ENCODE results near the gene TIGAR.

TIGAR gene

DNA sequence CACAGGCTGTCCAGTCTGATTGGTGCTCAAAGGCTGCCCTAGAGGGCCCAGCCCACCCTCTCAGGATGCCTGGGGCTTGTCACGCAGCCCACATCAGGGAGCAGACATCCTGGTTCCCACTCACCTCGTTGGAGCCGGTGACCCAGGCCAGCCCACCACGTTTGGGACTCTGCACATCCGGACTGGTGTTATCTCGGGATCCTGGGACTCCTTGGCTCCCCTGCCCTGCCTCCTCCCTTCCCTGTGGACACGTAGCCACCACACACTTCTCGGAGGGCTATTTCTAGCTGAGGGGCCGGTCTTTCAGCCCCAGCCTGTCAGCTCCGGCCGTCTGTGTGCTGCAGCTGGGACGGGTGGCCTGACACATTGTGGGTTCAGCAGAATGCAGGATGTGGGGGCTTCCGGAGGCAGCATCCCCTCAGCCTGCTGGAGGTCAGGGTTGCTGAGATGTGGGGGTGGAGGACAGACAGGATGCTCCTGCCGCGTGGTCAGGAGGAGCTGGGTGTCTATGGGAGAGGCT is 71.3 kb downstream of the TIGAR start:
- Histone ChIP-seq H3K4me1 (ENCODE audit: control insufficient read depth, insufficient read depth, low read length) (no peaks in the 10 kb centered on the region), H3K27me3 (ENCODE audit: control insufficient read depth, insufficient read depth, low read length) (peaks cover 6% of the 10 kb centered on the region), H3K4me3 (ENCODE audit: low read depth, low read length) (no peak overlapping the region), H3K36me3 (ENCODE audit: control insufficient read depth, insufficient read depth, low read length) (no peaks in the 10 kb centered on the region), H3K9ac (ENCODE audit: low read depth, low read length) (no peak overlapping the region), H3K9me3 (ENCODE audit: control insufficient read depth, insufficient read depth, low read length) (no peaks in the 10 kb centered on the region)

DNA sequence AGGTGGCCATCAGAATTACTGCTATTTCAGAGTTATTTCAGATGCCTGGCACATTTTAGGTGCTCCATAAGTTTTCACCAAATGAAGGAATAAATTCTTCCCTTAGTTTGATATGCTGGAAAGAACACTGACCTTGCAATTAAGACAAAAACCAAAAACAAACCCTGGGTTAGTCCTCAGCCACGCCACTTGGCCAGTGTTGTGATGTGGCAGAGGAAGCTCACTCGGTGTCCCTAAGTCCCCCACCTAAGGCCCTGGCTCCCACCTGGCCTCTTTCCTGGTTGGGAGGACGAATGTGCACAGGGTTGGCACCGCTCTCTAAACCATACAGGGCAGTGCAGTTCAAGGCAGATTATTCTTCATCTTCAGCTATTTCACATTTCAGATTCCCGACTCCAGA is 72.2 kb downstream of the TIGAR start:
- Histone ChIP-seq H3K9ac (ENCODE audit: low read depth, low read length) (no peak overlapping the region), H3K9me3 (ENCODE audit: control insufficient read depth, insufficient read depth, low read length) (no peaks in the 10 kb centered on the region), H3K4me3 (ENCODE audit: low read depth, low read length) (no peak overlapping the region), H3K36me3 (ENCODE audit: control insufficient read depth, insufficient read depth, low read length) (no peaks in the 10 kb centered on the region), H3K4me1 (ENCODE audit: control insufficient read depth, insufficient read depth, low read length) (no peaks in the 10 kb centered on the region), H3K27me3 (ENCODE audit: control insufficient read depth, insufficient read depth, low read length) (peaks cover 6% of the 10 kb centered on the region)

DNA sequence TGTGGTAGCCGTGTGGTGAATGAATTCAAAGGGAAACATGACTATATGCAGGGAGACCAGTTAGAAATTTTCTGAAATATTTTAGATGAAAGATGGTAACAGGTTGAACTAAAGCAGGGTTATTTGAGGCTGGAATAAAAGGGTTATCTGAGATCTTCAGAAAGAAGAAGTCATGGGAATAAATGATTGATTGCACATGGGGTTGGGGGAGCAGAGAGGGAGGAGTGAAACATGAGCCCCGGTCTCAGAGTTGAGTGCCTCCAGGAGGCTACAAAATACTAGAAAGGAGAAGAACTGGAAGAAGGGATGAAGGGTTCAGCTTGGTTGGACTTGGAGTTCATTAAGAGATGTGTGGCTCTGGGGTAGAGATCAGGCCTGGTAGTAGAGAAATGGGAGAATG is 74.8 kb downstream of the TIGAR start:
- Histone ChIP-seq H3K27me3 (ENCODE audit: control insufficient read depth, insufficient read depth, low read length) (peaks cover 6% of the 10 kb centered on the region), H3K9ac (ENCODE audit: low read depth, low read length) (no peak overlapping the region), H3K4me1 (ENCODE audit: control insufficient read depth, insufficient read depth, low read length) (no peaks in the 10 kb centered on the region), H3K4me3 (ENCODE audit: low read depth, low read length) (no peak overlapping the region), H3K9me3 (ENCODE audit: control insufficient read depth, insufficient read depth, low read length) (no peaks in the 10 kb centered on the region), H3K36me3 (ENCODE audit: control insufficient read depth, insufficient read depth, low read length) (no peaks in the 10 kb centered on the region)

DNA sequence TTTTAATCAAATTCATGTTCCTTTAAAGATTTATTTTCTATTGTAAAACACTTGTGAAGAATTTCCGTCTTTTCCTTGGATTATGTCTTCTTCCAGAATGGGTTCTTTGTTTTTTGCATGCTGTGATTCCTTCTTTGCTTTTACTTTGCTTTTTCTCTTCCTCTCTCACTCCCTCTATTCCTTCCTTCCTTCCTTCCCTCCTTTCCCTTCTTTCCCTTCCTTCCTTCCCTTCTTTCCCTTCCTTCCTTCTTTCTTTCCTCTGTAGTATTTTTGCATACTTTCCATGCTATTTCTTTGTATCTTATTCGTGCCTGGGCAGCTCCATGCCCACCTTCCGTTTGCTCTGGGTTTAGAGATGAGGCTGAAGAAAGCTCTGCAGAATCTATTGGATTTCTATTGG is 80.1 kb downstream of the TIGAR start:
- H3K36me3 ChIP-seq (ENCODE audit: control insufficient read depth, insufficient read depth, low read length): peaks cover 2% of the 10 kb centered on the region
- no peak overlapping the region for H3K4me3 ChIP-seq (ENCODE audit: low read depth, low read length)
- no peaks in the 10 kb centered on the region for H3K9me3 ChIP-seq (ENCODE audit: control insufficient read depth, insufficient read depth, low read length)
- no peaks in the 10 kb centered on the region for H3K4me1 ChIP-seq (ENCODE audit: control insufficient read depth, insufficient read depth, low read length)
- H3K27me3 ChIP-seq (ENCODE audit: control insufficient read depth, insufficient read depth, low read length): peaks cover 5% of the 10 kb centered on the region
- H3K9ac ChIP-seq (ENCODE audit: low read depth, low read length): no peak overlapping the region

DNA sequence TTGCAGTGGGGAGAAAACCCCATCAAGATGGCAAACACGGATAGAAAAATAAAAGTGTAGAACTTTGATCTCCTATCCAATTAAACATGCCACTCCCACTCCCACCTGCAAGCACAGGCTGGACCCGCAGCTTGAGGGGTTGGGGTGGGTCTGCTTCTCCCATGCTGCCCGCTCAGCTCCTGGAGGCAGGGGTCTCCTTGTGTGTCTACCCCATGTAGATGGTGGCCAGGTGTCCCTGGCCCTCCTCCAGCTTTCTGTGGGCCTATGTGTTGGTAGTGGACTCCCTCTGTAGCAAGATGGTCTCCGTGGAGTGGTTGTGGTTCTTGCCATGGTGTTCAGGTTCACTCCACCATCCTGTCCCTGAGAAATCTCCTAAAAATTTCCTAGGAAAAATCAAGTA is 82.0 kb downstream of the TIGAR start:
- peaks cover 2% of the 10 kb centered on the region for H3K36me3 ChIP-seq (ENCODE audit: control insufficient read depth, insufficient read depth, low read length)
- H3K27me3 ChIP-seq (ENCODE audit: control insufficient read depth, insufficient read depth, low read length): no peaks in the 10 kb centered on the region
- no peaks in the 10 kb centered on the region for H3K9me3 ChIP-seq (ENCODE audit: control insufficient read depth, insufficient read depth, low read length)
- no peaks in the 10 kb centered on the region for H3K4me1 ChIP-seq (ENCODE audit: control insufficient read depth, insufficient read depth, low read length)
- H3K9ac ChIP-seq (ENCODE audit: low read depth, low read length): no peak overlapping the region
- H3K4me3 ChIP-seq (ENCODE audit: low read depth, low read length): no peak overlapping the region
